ENCODE data around the gene CEBPB.

- TF ChIP-seq CTCF (conservative IDR thresholded peaks at IDR 0.05 in 1 of 2, IDR thresholded peaks at IDR 0.05 in 1 of 2; ENCODE audit: extremely low read depth in 1 of 2, insufficient read depth in 1 of 2, low read depth in 1 of 2, low read length in 2 of 2) (no peak), EZH2 (IDR thresholded peaks at IDR 0.05; ENCODE audit: borderline replicate concordance, low read length) (no peak)
Observed at GRCh38 chr20:50218987-50219435, 28.4 kb downstream of the CEBPB start.
